IMR-90 (cell line): Measurements from ENCODE around the gene TENM4. TPM values are rescaled to one million over a fixed set of nuclear protein-coding genes. Genes with fewer than 3 reads are reported as not detected.

Source experiments
- ATAC-seq: fragments of 200-7000 bp; cut with Tn5 transposase; 2 replicates; pipeline ENCODE4 v1.9.1; 2020; ENCODE audit warnings: low read depth, mild to moderate bottlenecking, moderate library complexity
- BruUV-seq: library from RNA; stranded (reverse); fragments of 400-500 nt; replicated peaks from 2 replicates; lab custom pipeline; 2021; lab: Mats Ljungman, UMichigan
- CTCF ChIA-PET: fragments of 300-600 bp; formaldehyde crosslinking; extraction: SDS; loops from one replicate; lab custom pipeline; 2021; ENCODE audit warnings: antibody characterized with exemption; lab: Yijun Ruan, JAX
- POLR2A ChIA-PET: fragments of 300-600 bp; sonication (Branson Sonifier 250); formaldehyde crosslinking; loops from one replicate; lab custom pipeline; 2022; ENCODE audit warnings: antibody characterized with exemption; ENCODE audit not compliant: unreplicated experiment; lab: Charles Lee
- DNase-seq: peaks from one replicate; pipeline ENCODE4 v3.0.0; 2013
- H2AFZ ChIP-seq: replicated peaks from 2 replicates; pipeline ENCODE3; 2013; ENCODE audit warnings: low read length, mild to moderate bottlenecking; ENCODE audit not compliant: poor library complexity
- H2AK5ac ChIP-seq: 2 replicates; pipeline ENCODE4 v1.6.1; 2013; ENCODE audit warnings: low read depth, low read length, inconsistent platforms
- H2AK9ac ChIP-seq: replicated peaks from 2 replicates; pipeline ENCODE3; 2013; ENCODE audit warnings: mild to moderate bottlenecking, low read depth, low read length, moderate library complexity; ENCODE audit not compliant: poor library complexity
- H2BK120ac ChIP-seq: 2 replicates; pipeline ENCODE4 v1.6.1; 2013; ENCODE audit warnings: low read depth, low read length, inconsistent platforms
- H2BK15ac ChIP-seq: 3 replicates; pipeline ENCODE4 v1.6.1; 2013; ENCODE audit warnings: low read depth, low read length, inconsistent platforms
- H2BK20ac ChIP-seq: 2 replicates; pipeline ENCODE4 v1.6.1; 2013; ENCODE audit warnings: low read depth, mild to moderate bottlenecking, inconsistent platforms, low read length, moderate library complexity
- H2BK5ac ChIP-seq: 2 replicates; pipeline ENCODE4 v1.6.1; 2013; ENCODE audit warnings: mild to moderate bottlenecking, low read depth, low read length, inconsistent platforms; ENCODE audit not compliant: poor library complexity, severe bottlenecking
- H3K14ac ChIP-seq: replicated peaks from 2 replicates; pipeline ENCODE4 v1.6.1; 2013; ENCODE audit warnings: low read depth, low read length, inconsistent platforms
- H3K18ac ChIP-seq: 2 replicates; pipeline ENCODE4 v1.6.1; 2013; ENCODE audit warnings: low read depth, low read length, control low read depth
- H3K23ac ChIP-seq: 2 replicates; pipeline ENCODE4 v1.6.1; 2013; ENCODE audit warnings: low read depth, low read length, inconsistent platforms
- H3K27ac ChIP-seq: 2 replicates; pipeline ENCODE4 v1.5.1; 2013; ENCODE audit warnings: mild to moderate bottlenecking, control low read depth, low read length; ENCODE audit not compliant: insufficient read depth
- H3K27me3 ChIP-seq: 2 replicates; pipeline ENCODE4 v1.6.1; 2013; ENCODE audit warnings: low read length; ENCODE audit not compliant: control insufficient read depth, insufficient read depth
- H3K36me3 ChIP-seq: 2 replicates; pipeline ENCODE4 v1.6.1; 2013; ENCODE audit warnings: low read length, mixed read lengths; ENCODE audit not compliant: control insufficient read depth, insufficient read depth
- H3K4ac ChIP-seq: 2 replicates; pipeline ENCODE4 v1.6.1; 2013; ENCODE audit warnings: low read depth, low read length, inconsistent platforms
- H3K4me1 ChIP-seq: 2 replicates; pipeline ENCODE4 v1.6.1; 2013; ENCODE audit warnings: low read length, mixed read lengths; ENCODE audit not compliant: control insufficient read depth, insufficient read depth
- H3K4me2 ChIP-seq: 2 replicates; pipeline ENCODE4 v1.6.1; 2013; ENCODE audit warnings: low read depth, mild to moderate bottlenecking, control low read depth, low read length, moderate library complexity
- H3K4me3 ChIP-seq: 2 replicates; pipeline ENCODE4 v1.5.1; 2013; ENCODE audit warnings: low read depth, mild to moderate bottlenecking, control low read depth, low read length, moderate library complexity; ENCODE audit not compliant: insufficient read depth
- H3K56ac ChIP-seq: 2 replicates; pipeline ENCODE4 v1.6.1; 2013; ENCODE audit warnings: low read length, inconsistent platforms; ENCODE audit not compliant: insufficient read depth; ENCODE audit errors: extremely low read depth
- H3K79me1 ChIP-seq, 2 experiments: 2 replicates each; pipeline ENCODE4 v1.6.1; 2013; ENCODE audit warnings: low read length in 2 of 2, inconsistent platforms in 1 of 2, low read depth in 1 of 2
- H3K9ac ChIP-seq: 2 replicates; pipeline ENCODE4 v1.6.1; 2013; ENCODE audit warnings: low read depth, low read length, control low read depth
- H3K9me1 ChIP-seq: 2 replicates; pipeline ENCODE4 v1.6.1; 2013; ENCODE audit warnings: low read length, inconsistent platforms; ENCODE audit not compliant: insufficient read depth
- H3K9me3 ChIP-seq: 2 replicates; pipeline ENCODE4 v1.6.1; 2013; ENCODE audit warnings: low read length; ENCODE audit not compliant: control insufficient read depth, insufficient read depth
- H4K20me1 ChIP-seq: 2 replicates; pipeline ENCODE4 v1.6.1; 2013; ENCODE audit warnings: low read length, inconsistent platforms; ENCODE audit not compliant: insufficient read depth
- H4K5ac ChIP-seq: 2 replicates; pipeline ENCODE4 v1.6.1; 2013; ENCODE audit warnings: mild to moderate bottlenecking, low read depth, low read length, control low read depth
- H4K8ac ChIP-seq, 2 experiments: 2 replicates each; pipeline ENCODE4 v1.6.1; 2013; ENCODE audit warnings: low read depth in 2 of 2, low read length in 2 of 2, control low read depth in 1 of 2, inconsistent platforms in 1 of 2
- H4K91ac ChIP-seq: 2 replicates; pipeline ENCODE4 v1.6.1; 2013; ENCODE audit warnings: low read depth, low read length, inconsistent platforms; ENCODE audit not compliant: insufficient read depth
- BHLHE40 ChIP-seq: fragments of 150-350 bp; IDR thresholded peaks from 2 replicates; pipeline ENCODE4 v1.6.1; 2016; ENCODE audit warnings: mild to moderate bottlenecking, low read depth, low read length
- CEBPB ChIP-seq: IDR thresholded peaks from 2 replicates; pipeline ENCODE4 v1.6.1; 2012; ENCODE audit warnings: low read depth, low read length, improper control_type of control experiment
- CHD1 ChIP-seq: IDR thresholded peaks from 2 replicates; pipeline ENCODE4 v1.6.1; 2012; ENCODE audit warnings: low read depth, low read length, improper control_type of control experiment
- FOS ChIP-seq: fragments of 150-350 bp; IDR thresholded peaks from 2 replicates; pipeline ENCODE4 v1.6.1; 2016; ENCODE audit warnings: low read depth, low read length
- MAFK ChIP-seq: IDR thresholded peaks from 2 replicates; pipeline ENCODE4 v1.6.1; 2012; ENCODE audit warnings: low read depth, low read length, improper control_type of control experiment
- MAZ ChIP-seq: IDR thresholded peaks from 2 replicates; pipeline ENCODE4 v1.6.1; 2012; ENCODE audit warnings: low read depth, mild to moderate bottlenecking, low read length, improper control_type of control experiment, moderate library complexity, borderline replicate concordance
- MXI1 ChIP-seq: IDR thresholded peaks from 2 replicates; pipeline ENCODE4 v1.6.1; 2012; ENCODE audit warnings: low read depth, mild to moderate bottlenecking, low read length, moderate library complexity, borderline replicate concordance
- NFE2L2 ChIP-seq: fragments of 150-350 bp; IDR thresholded peaks from 2 replicates; pipeline ENCODE4 v1.6.1; 2016; ENCODE audit warnings: low read depth, mild to moderate bottlenecking, low read length
- POLR2A ChIP-seq: IDR thresholded peaks from 2 replicates; pipeline ENCODE4 v1.6.1; 2012; ENCODE audit warnings: mild to moderate bottlenecking, low read depth, low read length
- RAD21 ChIP-seq: IDR thresholded peaks from 2 replicates; pipeline ENCODE4 v1.6.1; 2012; ENCODE audit warnings: low read length, improper control_type of control experiment
- RCOR1 ChIP-seq: IDR thresholded peaks from 2 replicates; pipeline ENCODE4 v1.6.1; 2012; ENCODE audit warnings: mild to moderate bottlenecking, low read length, improper control_type of control experiment; ENCODE audit not compliant: insufficient replicate concordance
- RFX5 ChIP-seq: IDR thresholded peaks from 2 replicates; pipeline ENCODE4 v1.8.0; 2012; ENCODE audit warnings: low read depth, mild to moderate bottlenecking, low read length, moderate library complexity
- SMC3 ChIP-seq: fragments of 150-350 bp; IDR thresholded peaks from 2 replicates; pipeline ENCODE4 v1.6.1; 2016; ENCODE audit warnings: low read depth, mild to moderate bottlenecking, antibody characterized with exemption, low read length, moderate library complexity
- WGBS, 2 experiments: methylation state at CpG; one replicate each; pipeline versions ENCODE4 v1.1.5 to v1.1.7; 2013; ENCODE audit warnings: missing lambda C conversion rate in 2 of 2; ENCODE audit not compliant: insufficient read length in 1 of 2; ENCODE audit errors: extremely low coverage in 2 of 2; 5-methylcytosine and 5-hydroxymethylcytosine counted together
- dilution Hi-C: fragments of 300-500 bp; cut with HindIII; formaldehyde crosslinking; loops from one replicate; pipeline ENCODE4 v1.14.3; 2018; ENCODE audit warnings: low sequenced_read_pairs; ENCODE audit not compliant: unreplicated experiment
- in situ Hi-C: fragments of 300-500 bp; cut with MboI; formaldehyde crosslinking; loops from 3 replicates; pipeline ENCODE4 v1.14.3; 2019; ENCODE audit warnings: low sequenced_read_pairs, inconsistent platforms, mixed read lengths
- intact Hi-C: fragments of 100-400 bp; cut with micrococcal nuclease; formaldehyde crosslinking; loops from 2 replicates; pipeline ENCODE4 v1.10.0; 2022
- polyA plus RNA-seq, 3 experiments: library from polyadenylated mRNA; depleted of rRNA; stranded (reverse); fragments of >200 nt; gene quantifications; 2 replicates each; pipeline ENCODE4 v1.2.3, GENCODE V29; 2012; ENCODE audit warnings: low replicate concordance in 1 of 3
- total RNA-seq: library from RNA; depleted of rRNA; stranded (reverse); fragments of >200 nt; gene quantifications from 2 replicates; pipeline ENCODE4 v1.2.3, GENCODE V29; 2012
- TF ChIP-seq, protein P1 (sequence below): fragments of 150-350 bp; IDR thresholded peaks from 2 replicates; pipeline ENCODE4 v1.6.1; 2017; ENCODE audit warnings: mild to moderate bottlenecking, antibody characterized with exemption, low read length, low read depth
- TF ChIP-seq, protein P2 (sequence below): conservative IDR thresholded peaks from 2 replicates; pipeline ENCODE4 v1.5.1; 2012; ENCODE audit warnings: mild to moderate bottlenecking, low read depth, low read length, improper control_type of control experiment
- TF ChIP-seq, protein P3 (sequence below): fragments of 150-350 bp; IDR thresholded peaks from 2 replicates; pipeline ENCODE4 v1.6.1; 2016; ENCODE audit warnings: low read depth, mild to moderate bottlenecking, low read length, moderate library complexity, borderline replicate concordance

Gene TENM4
- total and polyA plus RNA-seq, 2 of the 4 experiments (the other 2 are of a cell fraction): 7.4 to 9.0 TPM

DNA sequence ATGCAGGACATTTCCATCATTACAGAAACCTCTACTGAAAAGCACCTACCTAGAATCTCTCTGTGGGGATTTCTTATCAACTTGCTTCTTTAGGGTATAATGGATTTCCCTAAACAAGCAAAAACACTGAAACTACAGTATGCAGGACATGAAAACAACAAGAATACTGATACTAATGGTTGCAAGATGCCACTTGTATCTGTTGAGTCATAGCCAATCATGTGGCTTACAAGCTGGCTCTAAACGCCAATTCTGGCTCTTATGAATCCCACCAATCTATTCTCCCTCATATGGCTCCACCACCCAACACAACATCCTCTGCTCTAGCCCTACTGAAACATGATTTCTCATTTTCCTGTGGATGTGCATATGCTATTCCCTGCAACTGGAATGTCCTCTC is 22.6 kb downstream of the TENM4 start:
- in situ Hi-C loops: no loop called here
- no peak overlapping the region for H3K23ac ChIP-seq

More for the DNA sequence above, 22.6 kb downstream of the TENM4 start:
- intact Hi-C loops: no loop called here
- no peak overlapping the region for H3K4me2 ChIP-seq
- no peak overlapping the region for H4K91ac ChIP-seq
- no peak overlapping the region for H3K9ac ChIP-seq
- ATAC-seq (no peak), DNase-seq (no peak)
- H3K9me1 ChIP-seq: peaks cover 18% of the 10 kb centered on the region
- H2BK15ac ChIP-seq: no peak overlapping the region
- POLR2A ChIA-PET: no interaction called here
- H2AK5ac ChIP-seq: no peak overlapping the region
- no TSS peak for BruUV-seq
- H4K8ac ChIP-seq: no peak overlapping the region
- H3K9me3 ChIP-seq: no peaks in the 10 kb centered on the region
- WGBS, 2 experiments: no CpG with 5 or more reads among the region's 1 CpG
- no peaks in the 10 kb centered on the region for H3K36me3 ChIP-seq
- H3K18ac ChIP-seq: no peak overlapping the region
- 0 out of 2 replicates have a peak overlapping the region, but pooled peaks have one; percentile 2 for H3K14ac ChIP-seq
- no peak overlapping the region for H4K5ac ChIP-seq
- H3K56ac ChIP-seq: no peak overlapping the region
- TF ChIP-seq RAD21 (no peak), FOS (no peak), SMC3 (no peak), BHLHE40 (no peak), RFX5 (no peak), POLR2A (no peak), MXI1 (no peak), CHD1 (no peak), NFE2L2 (no peak), CEBPB (no peak), MAFK (no peak), MAZ (no peak), RCOR1 (no peak)
- TF ChIP-seq, protein P1, sequence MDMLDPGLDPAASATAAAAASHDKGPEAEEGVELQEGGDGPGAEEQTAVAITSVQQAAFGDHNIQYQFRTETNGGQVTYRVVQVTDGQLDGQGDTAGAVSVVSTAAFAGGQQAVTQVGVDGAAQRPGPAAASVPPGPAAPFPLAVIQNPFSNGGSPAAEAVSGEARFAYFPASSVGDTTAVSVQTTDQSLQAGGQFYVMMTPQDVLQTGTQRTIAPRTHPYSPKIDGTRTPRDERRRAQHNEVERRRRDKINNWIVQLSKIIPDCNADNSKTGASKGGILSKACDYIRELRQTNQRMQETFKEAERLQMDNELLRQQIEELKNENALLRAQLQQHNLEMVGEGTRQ: no peak
- TF ChIP-seq, protein P2, sequence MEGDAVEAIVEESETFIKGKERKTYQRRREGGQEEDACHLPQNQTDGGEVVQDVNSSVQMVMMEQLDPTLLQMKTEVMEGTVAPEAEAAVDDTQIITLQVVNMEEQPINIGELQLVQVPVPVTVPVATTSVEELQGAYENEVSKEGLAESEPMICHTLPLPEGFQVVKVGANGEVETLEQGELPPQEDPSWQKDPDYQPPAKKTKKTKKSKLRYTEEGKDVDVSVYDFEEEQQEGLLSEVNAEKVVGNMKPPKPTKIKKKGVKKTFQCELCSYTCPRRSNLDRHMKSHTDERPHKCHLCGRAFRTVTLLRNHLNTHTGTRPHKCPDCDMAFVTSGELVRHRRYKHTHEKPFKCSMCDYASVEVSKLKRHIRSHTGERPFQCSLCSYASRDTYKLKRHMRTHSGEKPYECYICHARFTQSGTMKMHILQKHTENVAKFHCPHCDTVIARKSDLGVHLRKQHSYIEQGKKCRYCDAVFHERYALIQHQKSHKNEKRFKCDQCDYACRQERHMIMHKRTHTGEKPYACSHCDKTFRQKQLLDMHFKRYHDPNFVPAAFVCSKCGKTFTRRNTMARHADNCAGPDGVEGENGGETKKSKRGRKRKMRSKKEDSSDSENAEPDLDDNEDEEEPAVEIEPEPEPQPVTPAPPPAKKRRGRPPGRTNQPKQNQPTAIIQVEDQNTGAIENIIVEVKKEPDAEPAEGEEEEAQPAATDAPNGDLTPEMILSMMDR: no peak
- TF ChIP-seq, protein P3, sequence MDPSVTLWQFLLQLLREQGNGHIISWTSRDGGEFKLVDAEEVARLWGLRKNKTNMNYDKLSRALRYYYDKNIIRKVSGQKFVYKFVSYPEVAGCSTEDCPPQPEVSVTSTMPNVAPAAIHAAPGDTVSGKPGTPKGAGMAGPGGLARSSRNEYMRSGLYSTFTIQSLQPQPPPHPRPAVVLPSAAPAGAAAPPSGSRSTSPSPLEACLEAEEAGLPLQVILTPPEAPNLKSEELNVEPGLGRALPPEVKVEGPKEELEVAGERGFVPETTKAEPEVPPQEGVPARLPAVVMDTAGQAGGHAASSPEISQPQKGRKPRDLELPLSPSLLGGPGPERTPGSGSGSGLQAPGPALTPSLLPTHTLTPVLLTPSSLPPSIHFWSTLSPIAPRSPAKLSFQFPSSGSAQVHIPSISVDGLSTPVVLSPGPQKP: no peak
- no peak overlapping the region for H3K27ac ChIP-seq
- no peak overlapping the region for H3K4ac ChIP-seq
- dilution Hi-C loops: no loop called here
- no peak overlapping the region for H2BK5ac ChIP-seq
- no peak overlapping the region for H2AK9ac ChIP-seq
- H3K79me1 ChIP-seq: peaks cover 7 to 40% of the 10 kb centered on the region in 2 experiments; a peak in 3 of 4 replicates
- no peak overlapping the region for H3K4me3 ChIP-seq
- H2AFZ ChIP-seq: no peak overlapping the region
- H2BK20ac ChIP-seq: peak overlapping the region; percentile 15; the same call in 1 of the 2 replicates
- H3K27me3 ChIP-seq: no peaks in the 10 kb centered on the region
- peaks cover 22% of the 10 kb centered on the region for H3K4me1 ChIP-seq
- 0 out of 2 replicates have a peak overlapping the region, but pooled peaks have one; percentile 1 for H2BK120ac ChIP-seq
- CTCF ChIA-PET: no interaction called here
- peaks cover 3% of the 10 kb centered on the region; the same call in 1 of the 2 replicates for H4K20me1 ChIP-seq
